ENCODE measurements around the gene ANXA8.
"Not testable (repeated sequence)": the region's sequence is repeated elsewhere in the genome, so short reads cannot be mapped to it uniquely, and the experiment has no call there.

ANXA8 gene

GRCh38 chr10:47462577-47463358 lies 21.1 kb downstream of the ANXA8 start:
- not testable (repeated sequence) for DNase-seq

GRCh38 chr10:47461261-47461687 lies 22.6 kb downstream of the ANXA8 start:
- peak; percentile 27 for DNase-seq

GRCh38 chr10:47458466-47459154 lies 25.3 kb downstream of the ANXA8 start:
- DNase-seq: no peak

- DNase-seq: no peak
These were observed 26.1 kb downstream of the ANXA8 start for GRCh38 chr10:47457826-47458225.

GRCh38 chr10:47457528-47457820 lies 26.4 kb downstream of the ANXA8 start:
- DNase-seq: no peak

- DNase-seq: no peak
These were observed 27.0 kb downstream of the ANXA8 start for GRCh38 chr10:47456794-47457527.

- DNase-seq: no peak
These were observed 27.7 kb downstream of the ANXA8 start for GRCh38 chr10:47456079-47456785.

GRCh38 chr10:47455350-47456078 lies 28.4 kb downstream of the ANXA8 start:
- DNase-seq: not testable (repeated sequence)

GRCh38 chr10:47454780-47455058 lies 29.2 kb downstream of the ANXA8 start:
- DNase-seq: no peak

GRCh38 chr10:47454008-47454779 lies 29.7 kb downstream of the ANXA8 start:
- DNase-seq: no peak

- no peak for DNase-seq
These were observed 30.5 kb downstream of the ANXA8 start for GRCh38 chr10:47453141-47454007.

GRCh38 chr10:47452495-47453140 lies 31.3 kb downstream of the ANXA8 start:
- DNase-seq: peak; percentile 76

GRCh38 chr10:47451998-47452494 lies 31.9 kb downstream of the ANXA8 start:
- DNase-seq: no peak

GRCh38 chr10:47451273-47451997 lies 32.5 kb downstream of the ANXA8 start:
- DNase-seq: no peak

- no peak for DNase-seq
These were observed 33.5 kb downstream of the ANXA8 start for GRCh38 chr10:47450442-47450841.

- peak; percentile 14 for DNase-seq
These were observed 33.9 kb downstream of the ANXA8 start for GRCh38 chr10:47449979-47450378.

GRCh38 chr10:47449102-47449978 lies 34.6 kb downstream of the ANXA8 start:
- peak; percentile 74 for DNase-seq

- no peak for DNase-seq
These were observed 36.2 kb downstream of the ANXA8 start for GRCh38 chr10:47447705-47448104.

Measured in NCI-H146 (cell line).